GM12878 (cell line): ENCODE data around the gene PTPN2. TPM values are rescaled to one million over a fixed set of nuclear protein-coding genes. Genes with fewer than 3 reads are reported as not detected.

Source experiments
- ATAC-seq: fragments of 200-7000 bp; cut with Tn5 transposase; 3 replicates; pipeline ENCODE4 v1.9.1; 2020; ENCODE audit warnings: mild to moderate bottlenecking, moderate library complexity
- BruUV-seq: library from RNA; stranded (reverse); fragments of 400-500 nt; replicated peaks from 2 replicates; lab custom pipeline; 2021; lab: Mats Ljungman, UMichigan
- CTCF ChIA-PET: fragments of 300-600 bp; sonication (Branson Sonifier 250); formaldehyde crosslinking; extraction: SDS; loops from one replicate; lab custom pipeline; 2021; ENCODE audit warnings: inconsistent platforms; lab: Yijun Ruan, JAX
- POLR2A ChIA-PET: fragments of 350-600 bp; formaldehyde crosslinking; extraction: SDS; loops from one replicate; lab custom pipeline; 2021; ENCODE audit warnings: inconsistent platforms; lab: Charles Lee
- RAD21 ChIA-PET: fragments of 300-600 bp; sonication (Branson Sonifier 250); formaldehyde crosslinking; loops from one replicate; lab custom pipeline; 2023; ENCODE audit warnings: antibody characterized with exemption; ENCODE audit not compliant: unreplicated experiment; lab: Charles Lee
- SMC1A ChIA-PET: fragments of 300-600 bp; sonication (Branson Sonifier 250); formaldehyde crosslinking; loops from one replicate; lab custom pipeline; 2023; ENCODE audit not compliant: unreplicated experiment, uncharacterized antibody; lab: Charles Lee
- DNase-seq: peaks from one replicate; pipeline ENCODE4 v3.0.0-alpha.2; 2011; ENCODE audit warnings: low read depth, low spot score
- FAIRE-seq: peaks from 3 replicates; lab custom pipeline; 2011; peaks lifted over from hg19 to GRCh38; lab: Jason Lieb, UNC
- H2AFZ ChIP-seq: 2 replicates; pipeline ENCODE4 v1.6.0; 2011; ENCODE audit warnings: low read depth, low read length, control low read depth; ENCODE audit not compliant: control insufficient read depth
- H3K27ac ChIP-seq: 2 replicates; pipeline ENCODE4 v1.5.1; 2011; ENCODE audit warnings: control low read depth; ENCODE audit not compliant: control insufficient read depth, insufficient read depth
- H3K27me3 ChIP-seq, 2 experiments: replicated peaks in 1 of 2; 2 replicates each; pipeline versions ENCODE4 v1.6.0 to v1.6.1; 2011; ENCODE audit warnings: low read length in 1 of 2; ENCODE audit not compliant: control insufficient read depth in 2 of 2, insufficient read depth in 2 of 2
- H3K36me3 ChIP-seq, 2 experiments: 2 replicates each; pipeline ENCODE4 v1.5.1; 2011; ENCODE audit warnings: low read length in 1 of 2; ENCODE audit not compliant: control insufficient read depth in 2 of 2, insufficient read depth in 2 of 2
- H3K4me1 ChIP-seq: 2 replicates; pipeline ENCODE4 v1.6.1; 2011; ENCODE audit warnings: mild to moderate bottlenecking, low read length, moderate library complexity, mixed read lengths; ENCODE audit not compliant: control insufficient read depth, insufficient read depth
- H3K4me2 ChIP-seq: 2 replicates; pipeline ENCODE4 v1.6.0; 2011; ENCODE audit warnings: control low read depth; ENCODE audit not compliant: control insufficient read depth, insufficient read depth
- H3K4me3 ChIP-seq: fragments of 200-600 bp; sonication (generic); 2 replicates; pipeline ENCODE4 v1.5.1; 2016
- H3K79me2 ChIP-seq: 2 replicates; pipeline ENCODE4 v1.6.0; 2011; ENCODE audit warnings: low read length; ENCODE audit not compliant: control insufficient read depth, insufficient read depth
- H3K9ac ChIP-seq: 2 replicates; pipeline ENCODE4 v1.8.0; 2011; ENCODE audit warnings: low read length, control low read depth, mixed read lengths; ENCODE audit not compliant: control insufficient read depth, insufficient read depth
- H3K9me3 ChIP-seq: replicated peaks from 3 replicates; pipeline ENCODE4 v1.5.1; 2011; ENCODE audit warnings: mild to moderate bottlenecking, low read length; ENCODE audit not compliant: control insufficient read depth, insufficient read depth
- H4K20me1 ChIP-seq: 2 replicates; pipeline ENCODE4 v1.6.0; 2011; ENCODE audit not compliant: control insufficient read depth, insufficient read depth
- BCLAF1 ChIP-seq: fragments of 450-650 bp; IDR thresholded peaks from 2 replicates; pipeline ENCODE4 v1.6.1; 2017; ENCODE audit warnings: antibody characterized with exemption, mild to moderate bottlenecking, moderate library complexity
- DPF2 ChIP-seq: fragments of 450-650 bp; IDR thresholded peaks from 2 replicates; pipeline ENCODE4 v1.6.1; 2017; ENCODE audit warnings: mild to moderate bottlenecking
- EP300 ChIP-seq, 2 experiments: fragments of 150-350 bp in 1 of 2; IDR thresholded peaks; 2 replicates each; pipeline ENCODE4 v1.6.1; 2011 to 2012; ENCODE audit warnings: low read depth in 2 of 2, low read length in 2 of 2, borderline replicate concordance in 1 of 2, improper control_type of control experiment in 1 of 2, inconsistent platforms in 1 of 2; ENCODE audit not compliant: control insufficient read depth in 1 of 2
- HSF1 ChIP-seq: fragments of 150-350 bp; IDR thresholded peaks from 2 replicates; pipeline ENCODE4 v1.6.1; 2014; ENCODE audit warnings: mild to moderate bottlenecking, low read depth, low read length
- KAT2A ChIP-seq: conservative IDR thresholded peaks from 2 replicates; pipeline ENCODE4 v1.6.1; 2011; ENCODE audit warnings: low read depth, low read length; ENCODE audit not compliant: control insufficient read depth
- SREBF1 ChIP-seq: IDR thresholded peaks from 2 replicates; pipeline ENCODE4 v1.6.1; 2012; ENCODE audit warnings: mild to moderate bottlenecking, low read length
- SUZ12 ChIP-seq: fragments of 200-600 bp; sonication (generic); IDR thresholded peaks from one replicate; pipeline ENCODE4 v1.6.1; 2018; ENCODE audit warnings: antibody characterized with exemption, mild to moderate bottlenecking; ENCODE audit not compliant: unreplicated experiment
- TCF7 ChIP-seq: IDR thresholded peaks from 2 replicates; pipeline ENCODE4 v1.6.1; 2014; ENCODE audit warnings: antibody characterized with exemption, borderline replicate concordance
- ZBED1 ChIP-seq: IDR thresholded peaks from 2 replicates; pipeline ENCODE4 v1.6.1; 2016; ENCODE audit warnings: borderline replicate concordance
- WGBS: methylation state at CpG from one replicate; pipeline ENCODE4 v1.1.6; 2016; ENCODE audit warnings: low lambda C conversion rate; ENCODE audit not compliant: insufficient replicate concordance, insufficient coverage; ENCODE audit errors: missing lambda C conversion rate; 5-methylcytosine and 5-hydroxymethylcytosine counted together
- in situ Hi-C: fragments of 300-500 bp; cut with MboI; formaldehyde crosslinking; loops from 9 replicates; pipeline ENCODE4 v1.14.3; 2018; ENCODE audit warnings: mixed read lengths
- intact Hi-C: fragments of 100-400 bp; cut with micrococcal nuclease; formaldehyde crosslinking; loops from one replicate; pipeline ENCODE4 v1.14.2; 2022; ENCODE audit not compliant: unreplicated experiment
- polyA plus RNA-seq, 11 experiments: library from polyadenylated mRNA; depleted of rRNA in 4 of 11; unstranded in 6 of 11; stranded (reverse) in 5 of 11; fragments of >200 nt; fragmentation: Nextera tagmentation in 4 of 11; fragmentation: Illumina TruSeq in 1 of 11; extraction: Ambion mirVana in 4 of 11; extraction: Trizol in 1 of 11; gene quantifications; 1 replicate in 1 of 11; 2 replicates in 10 of 11; pipeline versions ENCODE4 v1.2.1 to v1.2.3, GENCODE V29; 2011 to 2016; ENCODE audit warnings: inconsistent platforms in 2 of 11, missing spikeins in 2 of 11, low read depth in 1 of 11
- total RNA-seq, 4 experiments: library from RNA; depleted of rRNA in 3 of 4; stranded (reverse); fragments of >200 nt in 3 of 4; fragmentation: Illumina TruSeq in 1 of 4; extraction: Trizol in 1 of 4; gene quantifications; 2 replicates each; pipeline versions ENCODE4 v1.2.1 to v1.2.3, GENCODE V29; 2013 to 2021
- TF ChIP-seq, protein P1 (sequence below): IDR thresholded peaks from 2 replicates; pipeline ENCODE4 v1.6.1; 2011; ENCODE audit warnings: borderline replicate concordance, low read depth, mild to moderate bottlenecking, moderate library complexity, mixed read lengths, low read length; ENCODE audit not compliant: insufficient read depth; ENCODE audit errors: extremely low read length

PTPN2 gene
- total and polyA plus RNA-seq, 10 of the 15 experiments (the other 5 are each of a cell fraction or from before 2014, with no cell fraction given): 46.5 to 86.7 (median 64.6) TPM

DNA sequence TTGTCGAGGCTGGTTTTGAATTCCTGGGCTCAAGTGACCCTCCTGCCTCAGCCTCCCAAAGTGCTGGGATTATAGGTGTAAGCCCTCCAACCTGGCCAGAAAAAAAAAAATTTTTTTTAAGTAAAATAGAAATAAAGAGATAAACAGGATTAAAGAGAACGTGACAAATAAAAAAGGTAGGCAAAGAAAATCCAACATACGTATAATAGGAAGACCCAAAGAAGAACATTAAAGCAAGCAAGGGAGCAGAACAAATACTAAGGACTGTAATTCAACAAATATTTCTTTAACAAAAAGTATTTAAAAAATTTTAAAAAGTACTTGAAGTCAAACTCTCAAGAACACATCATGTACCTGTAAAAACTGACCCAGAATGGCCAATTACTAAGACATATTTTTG, 56.4 kb downstream of the PTPN2 start:
- FAIRE-seq: no peak
- ChIA-PET POLR2A (no interaction called here), RAD21 (no interaction called here)
- Histone ChIP-seq H2AFZ (no peak overlapping the region), H3K27me3 (no peaks in the 10 kb centered on the region), H3K79me2 (no peaks in the 10 kb centered on the region), H3K36me3 (peaks cover 4 to 13% of the 10 kb centered on the region in 2 experiments; a peak in 3 of 4 replicates), H3K4me1 (no peaks in the 10 kb centered on the region)
- WGBS: 94% methylated on average over 3 of the region's 3 CpGs
- BruUV-seq: no TSS peak
- no peak for TF ChIP-seq SREBF1
- TF ChIP-seq BCLAF1: no peak
- TF ChIP-seq SUZ12: no peak
- TF ChIP-seq, all 136 proteins: peak for 0
- Histone ChIP-seq H3K4me3 (no peak overlapping the region), H3K9ac (no peak overlapping the region), H4K20me1 (no peaks in the 10 kb centered on the region), H3K4me2 (no peak overlapping the region), H3K27ac (no peak overlapping the region), H3K9me3 (peaks cover 3% of the 10 kb centered on the region; the same call in 1 of the 3 replicates)
- intact Hi-C loops: loop anchor here (10.0 kb wide), 1 partner anchor 63 kb away; no protein-coding TSS in a partner anchor
- DNase-seq (no peak), ATAC-seq (no peak)
- ChIA-PET CTCF (no interaction called here), SMC1A (no interaction called here)
- in situ Hi-C loops: no loop called here

- Histone ChIP-seq H3K4me2 (no peak overlapping the region), H3K9ac (no peak overlapping the region), H3K4me1 (peaks cover 5% of the 10 kb centered on the region; the same call in 1 of the 2 replicates), H3K36me3 (peaks cover 4 to 19% of the 10 kb centered on the region in 2 experiments), H3K27me3 (no peaks in the 10 kb centered on the region), H3K79me2 (no peaks in the 10 kb centered on the region), H3K9me3 (peaks cover 3% of the 10 kb centered on the region; the same call in 1 of the 3 replicates), H3K4me3 (no peak overlapping the region), H3K27ac (no peak overlapping the region), H4K20me1 (no peaks in the 10 kb centered on the region), H2AFZ (no peak overlapping the region)
- FAIRE-seq (no peak), DNase-seq (no peak), ATAC-seq (no peak)
- RAD21 ChIA-PET: no interaction called here
- CTCF ChIA-PET: interaction anchor here (0.6 to 1.7 kb wide), 4 partner anchors 10 to 109 kb away, joined by 3 to 6 read pairs (median 6); no protein-coding TSS in a partner anchor
- POLR2A ChIA-PET: no interaction called here
- in situ Hi-C loops: no loop called here
- WGBS: 98% methylated on average over 2 of the region's 2 CpGs
- no TSS peak for BruUV-seq
- intact Hi-C loops: loop anchor here (10.0 kb wide), 1 partner anchor 60 kb away; no protein-coding TSS in a partner anchor
- SMC1A ChIA-PET: interaction anchor here (1.3 to 1.8 kb wide), 2 partner anchors 14 to 32 kb away, joined by 4 read pairs; no protein-coding TSS in a partner anchor
- no peak for TF ChIP-seq KAT2A
- TF ChIP-seq, protein P1, sequence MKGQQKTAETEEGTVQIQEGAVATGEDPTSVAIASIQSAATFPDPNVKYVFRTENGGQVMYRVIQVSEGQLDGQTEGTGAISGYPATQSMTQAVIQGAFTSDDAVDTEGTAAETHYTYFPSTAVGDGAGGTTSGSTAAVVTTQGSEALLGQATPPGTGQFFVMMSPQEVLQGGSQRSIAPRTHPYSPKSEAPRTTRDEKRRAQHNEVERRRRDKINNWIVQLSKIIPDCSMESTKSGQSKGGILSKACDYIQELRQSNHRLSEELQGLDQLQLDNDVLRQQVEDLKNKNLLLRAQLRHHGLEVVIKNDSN: no peak
- no peak for TF ChIP-seq ZBED1
- no peak for TF ChIP-seq EP300 (IDR thresholded peaks at IDR 0.05; ENCODE audit: borderline replicate concordance in 1 of 2, control insufficient read depth in 1 of 2, low read depth in 2 of 2, low read length in 2 of 2)
- no peak for TF ChIP-seq DPF2
- TF ChIP-seq TCF7: no peak
- no peak for TF ChIP-seq HSF1
Measured at GRCh38 chr18:12825230-12825629, 58.8 kb downstream of the PTPN2 start.
